GM06990 (cell line): Measurements from ENCODE around the gene ABCC10.
A peak's percentile ranks its signal among the peaks of the same experiment; 100 is the strongest.

Experiments used
- DNase-seq: peaks from one replicate; pipeline ENCODE4 v3.0.0-alpha.2; 2011; ENCODE audit not compliant: insufficient read length; ENCODE audit errors: extremely low read depth
- H3K27me3 ChIP-seq: replicated peaks from 2 replicates; pipeline ENCODE4 v1.6.0; 2011; ENCODE audit warnings: low read length; ENCODE audit not compliant: control insufficient read depth, insufficient read depth
- H3K36me3 ChIP-seq: 2 replicates; pipeline ENCODE4 v1.5.1; 2011; ENCODE audit warnings: low read length; ENCODE audit not compliant: control insufficient read depth, insufficient read depth
- H3K4me3 ChIP-seq: replicated peaks from 2 replicates; pipeline ENCODE4 v1.5.1; 2011; ENCODE audit warnings: low read depth, mild to moderate bottlenecking, control low read depth, low read length
- TF ChIP-seq, protein P1 (sequence below): IDR thresholded peaks from 2 replicates; pipeline ENCODE4 v1.5.1; 2011; ENCODE audit warnings: low read length, control low read depth, mild to moderate bottlenecking, inconsistent platforms; ENCODE audit not compliant: insufficient read depth, poor library complexity, severe bottlenecking

ABCC10 gene

DNA sequence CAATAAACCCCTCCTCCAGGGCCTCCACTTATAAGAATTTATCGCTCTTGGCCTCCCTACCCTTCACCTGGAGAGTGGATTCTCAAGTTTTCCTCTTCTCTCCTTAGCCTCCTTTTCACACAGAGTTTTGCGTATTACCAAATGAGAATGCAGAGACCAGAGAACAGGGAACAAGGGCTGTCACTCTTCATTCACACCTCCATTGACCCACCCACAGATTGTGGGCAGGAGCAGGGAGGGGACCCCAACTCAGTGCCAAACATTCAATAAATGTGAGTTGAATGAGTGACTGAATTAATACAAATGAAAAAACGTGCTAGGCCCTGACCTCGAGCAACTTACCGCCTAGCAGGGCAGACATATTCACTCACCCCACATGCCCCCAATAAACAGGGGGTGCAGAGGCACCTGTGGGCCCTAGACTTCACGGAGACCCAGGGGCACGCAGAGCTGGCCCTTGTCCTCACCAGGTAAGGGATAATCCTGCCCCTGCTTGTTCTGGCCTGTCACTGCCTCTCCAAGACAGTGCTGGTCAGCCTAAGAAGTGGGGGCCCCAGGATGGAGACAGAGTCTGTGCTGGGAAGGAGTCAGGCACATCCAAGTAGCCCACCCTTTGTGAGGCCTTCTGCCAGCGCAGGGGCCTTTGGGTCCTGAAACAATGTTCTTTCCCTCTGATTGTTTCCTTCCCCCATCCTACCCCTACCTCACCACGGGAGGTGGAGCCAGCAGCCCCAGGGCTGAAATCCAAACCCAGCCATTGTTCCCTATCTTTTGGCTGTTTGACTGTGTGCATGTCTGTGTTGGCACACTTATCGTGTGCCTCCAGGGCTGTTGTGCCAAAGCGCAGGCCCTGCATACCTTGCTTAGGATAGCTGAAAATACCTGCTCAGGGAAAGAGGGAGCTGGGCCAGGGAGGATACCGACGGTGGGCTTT, 41.7 kb downstream of the ABCC10 start:
- H3K4me3 ChIP-seq = no peak overlapping the region
- TF ChIP-seq, protein P1, sequence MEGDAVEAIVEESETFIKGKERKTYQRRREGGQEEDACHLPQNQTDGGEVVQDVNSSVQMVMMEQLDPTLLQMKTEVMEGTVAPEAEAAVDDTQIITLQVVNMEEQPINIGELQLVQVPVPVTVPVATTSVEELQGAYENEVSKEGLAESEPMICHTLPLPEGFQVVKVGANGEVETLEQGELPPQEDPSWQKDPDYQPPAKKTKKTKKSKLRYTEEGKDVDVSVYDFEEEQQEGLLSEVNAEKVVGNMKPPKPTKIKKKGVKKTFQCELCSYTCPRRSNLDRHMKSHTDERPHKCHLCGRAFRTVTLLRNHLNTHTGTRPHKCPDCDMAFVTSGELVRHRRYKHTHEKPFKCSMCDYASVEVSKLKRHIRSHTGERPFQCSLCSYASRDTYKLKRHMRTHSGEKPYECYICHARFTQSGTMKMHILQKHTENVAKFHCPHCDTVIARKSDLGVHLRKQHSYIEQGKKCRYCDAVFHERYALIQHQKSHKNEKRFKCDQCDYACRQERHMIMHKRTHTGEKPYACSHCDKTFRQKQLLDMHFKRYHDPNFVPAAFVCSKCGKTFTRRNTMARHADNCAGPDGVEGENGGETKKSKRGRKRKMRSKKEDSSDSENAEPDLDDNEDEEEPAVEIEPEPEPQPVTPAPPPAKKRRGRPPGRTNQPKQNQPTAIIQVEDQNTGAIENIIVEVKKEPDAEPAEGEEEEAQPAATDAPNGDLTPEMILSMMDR = no peak
- H3K27me3 ChIP-seq = no peaks in the 10 kb centered on the region
- no peaks in the 10 kb centered on the region for H3K36me3 ChIP-seq
- DNase-seq = no peak

DNA sequence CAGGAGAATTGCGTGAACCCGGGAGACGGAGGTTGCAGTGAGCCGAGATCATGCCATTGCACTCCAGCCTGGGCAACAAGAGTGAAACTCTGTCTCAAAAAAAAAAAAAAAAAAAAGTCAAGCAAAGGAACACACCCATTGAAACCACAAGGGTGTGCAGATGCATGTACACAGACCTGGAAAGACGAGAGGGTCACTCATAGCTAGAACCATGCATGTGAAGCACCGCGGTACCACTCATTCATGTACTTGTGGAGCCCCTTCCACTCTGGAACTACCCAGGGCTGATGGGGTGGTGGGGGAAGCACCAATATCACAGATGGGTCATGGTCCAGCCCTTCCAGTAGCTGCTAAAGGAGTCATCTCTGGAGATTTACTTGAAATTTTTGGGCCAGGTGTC, 42.6 kb downstream of the ABCC10 start:
- H3K4me3 ChIP-seq = no peak overlapping the region
- no peaks in the 10 kb centered on the region for H3K36me3 ChIP-seq
- TF ChIP-seq, protein P1 = no peak
- H3K27me3 ChIP-seq = no peaks in the 10 kb centered on the region
- DNase-seq = peak; percentile 22

GRCh38 chr6:43471399-43471798, 44.1 kb downstream of the ABCC10 start:
- Histone ChIP-seq H3K27me3 (no peaks in the 10 kb centered on the region), H3K4me3 (no peak overlapping the region), H3K36me3 (no peaks in the 10 kb centered on the region)
- TF ChIP-seq, protein P1 = no peak
- no peak for DNase-seq

DNA sequence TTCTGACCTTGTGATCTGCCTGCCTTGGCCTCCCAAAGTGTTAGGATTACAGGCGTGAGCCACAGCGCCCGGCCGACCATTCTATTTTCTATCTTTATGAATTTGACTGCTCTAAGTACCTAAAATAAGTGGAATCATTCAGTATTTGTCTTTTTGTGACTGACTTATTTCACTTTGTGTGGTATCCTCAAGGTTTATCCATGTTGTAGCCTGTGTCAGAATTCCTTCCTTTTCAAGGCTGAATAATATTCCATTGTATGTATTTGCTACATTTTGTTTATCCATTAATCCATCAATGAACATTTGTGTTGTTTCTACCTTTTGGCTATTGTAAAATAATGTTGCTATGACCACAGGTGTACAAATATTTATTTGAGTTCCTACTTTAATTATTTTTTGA, 45.2 kb downstream of the ABCC10 start:
- Histone ChIP-seq H3K27me3 (no peaks in the 10 kb centered on the region), H3K36me3 (no peaks in the 10 kb centered on the region), H3K4me3 (no peak overlapping the region)
- no peak for DNase-seq
- TF ChIP-seq, protein P1 = no peak

GRCh38 chr6:43475516-43475915, 48.2 kb downstream of the ABCC10 start:
- Histone ChIP-seq H3K27me3 (no peaks in the 10 kb centered on the region), H3K4me3 (no peak overlapping the region), H3K36me3 (no peaks in the 10 kb centered on the region; the same call in none of the 2 replicates)
- TF ChIP-seq, protein P1 = no peak
- DNase-seq = no peak
